Mesenteric fat pad (tissue), 1 donor: ENCODE results near the gene ZNFX1. TPM values are rescaled to one million over a fixed set of nuclear protein-coding genes. Genes with fewer than 3 reads are reported as not detected.
"Not testable (repeated sequence)": the region's sequence is repeated elsewhere in the genome, so short reads cannot be mapped to it uniquely, and the experiment has no call there.

ENCODE experiments used
- DNase-seq: peaks from one replicate; pipeline ENCODE4 v3.0.0-alpha.2; 2020; ENCODE audit warnings: low spot score
- total RNA-seq: library from RNA; stranded (reverse); fragmentation: NEBNext Ultra II Directional; extraction: Animal tissue kit (Norgen Biotek cat#: 25700); gene quantifications from one replicate; pipeline ENCODE4 v1.2.1, GENCODE V29; 2021
- donor health status: DM: yes; HTN: yes; CAD: no.

The ZNFX1 gene
- total RNA-seq, 1 donor from 2014 or later = 43.4 TPM

GRCh38 chr20:49216991-49217578 lies 60.8 kb downstream of the ZNFX1 start:
- DNase-seq = peak; percentile 95

GRCh38 chr20:49215232-49215631 lies 62.6 kb downstream of the ZNFX1 start:
- DNase-seq = no peak

GRCh38 chr20:49214571-49214970 lies 63.3 kb downstream of the ZNFX1 start:
- no peak for DNase-seq

- no peak for DNase-seq
Measured at GRCh38 chr20:49210757-49211110, 67.1 kb downstream of the ZNFX1 start.

- DNase-seq = no peak
Measured at GRCh38 chr20:49210101-49210756, 67.6 kb downstream of the ZNFX1 start.

- no peak for DNase-seq
Measured at GRCh38 chr20:49207076-49207475, 70.8 kb downstream of the ZNFX1 start.

- peak; percentile 71 for DNase-seq
Measured at GRCh38 chr20:49203746-49204145, 74.1 kb downstream of the ZNFX1 start.

- peak; percentile 28 for DNase-seq
Measured at GRCh38 chr20:49203011-49203410, 74.8 kb downstream of the ZNFX1 start.

GRCh38 chr20:49199729-49200293 lies 78.0 kb downstream of the ZNFX1 start:
- no peak for DNase-seq

- DNase-seq = not testable (repeated sequence)
Measured at GRCh38 chr20:49192944-49193518, 84.8 kb downstream of the ZNFX1 start.

Other genes with a start within 250 kb of the ZNFX1 start
- gene CSE1L, start 231.7 kb downstream of the ZNFX1 start, total RNA-seq = 41.6 TPM
- gene STAU1, start 89.7 kb downstream of the ZNFX1 start, total RNA-seq = 84.1 TPM
- gene DDX27, start 58.6 kb downstream of the ZNFX1 start, total RNA-seq = 29.8 TPM
- 43.0 TPM for gene KCNB1, start 204.6 kb upstream of the ZNFX1 start, total RNA-seq